Peyer's patch (tissue), 4 donors: ENCODE data around the gene COMMD2.

ENCODE experiments used
- POLR2A ChIP-seq, 2 donors: fragments of 450-650 bp; IDR thresholded peaks; one replicate each; pipeline ENCODE4 v1.5.1; 2017; ENCODE audit warnings: antibody characterized with exemption in 2 of 2, mild to moderate bottlenecking in 2 of 2, moderate library complexity in 2 of 2
- TF ChIP-seq, protein P1 (sequence below), 6 experiments: fragments of 450-650 bp in 4 of 6; fragments of 200-600 bp in 2 of 6; sonication (generic) in 1 of 6; IDR thresholded peaks; one replicate each; pipeline ENCODE4 v1.5.1; 2017 to 2019; ENCODE audit warnings: antibody characterized with exemption in 6 of 6, mild to moderate bottlenecking in 3 of 6, moderate library complexity in 1 of 6

DNA sequence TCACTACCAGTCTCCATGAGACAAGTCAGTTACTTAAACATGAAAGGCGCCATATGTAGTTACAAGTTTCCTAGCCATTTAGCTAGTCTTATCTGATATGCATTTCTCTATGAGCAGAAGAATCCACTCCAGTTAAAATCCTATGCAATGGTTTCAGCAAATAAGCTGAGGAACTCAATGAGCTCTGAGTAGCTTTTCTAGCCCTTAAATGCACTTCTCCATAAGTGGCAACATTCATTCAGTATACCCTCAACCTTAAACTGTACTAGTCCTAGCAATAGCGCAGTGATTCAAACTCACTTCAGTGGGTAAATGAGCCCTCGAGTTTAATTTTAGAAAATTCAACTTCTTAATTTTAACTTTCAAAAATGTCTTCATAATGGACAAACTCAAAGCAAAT, 7.7 kb downstream of the COMMD2 start:
- TF ChIP-seq, protein P1, sequence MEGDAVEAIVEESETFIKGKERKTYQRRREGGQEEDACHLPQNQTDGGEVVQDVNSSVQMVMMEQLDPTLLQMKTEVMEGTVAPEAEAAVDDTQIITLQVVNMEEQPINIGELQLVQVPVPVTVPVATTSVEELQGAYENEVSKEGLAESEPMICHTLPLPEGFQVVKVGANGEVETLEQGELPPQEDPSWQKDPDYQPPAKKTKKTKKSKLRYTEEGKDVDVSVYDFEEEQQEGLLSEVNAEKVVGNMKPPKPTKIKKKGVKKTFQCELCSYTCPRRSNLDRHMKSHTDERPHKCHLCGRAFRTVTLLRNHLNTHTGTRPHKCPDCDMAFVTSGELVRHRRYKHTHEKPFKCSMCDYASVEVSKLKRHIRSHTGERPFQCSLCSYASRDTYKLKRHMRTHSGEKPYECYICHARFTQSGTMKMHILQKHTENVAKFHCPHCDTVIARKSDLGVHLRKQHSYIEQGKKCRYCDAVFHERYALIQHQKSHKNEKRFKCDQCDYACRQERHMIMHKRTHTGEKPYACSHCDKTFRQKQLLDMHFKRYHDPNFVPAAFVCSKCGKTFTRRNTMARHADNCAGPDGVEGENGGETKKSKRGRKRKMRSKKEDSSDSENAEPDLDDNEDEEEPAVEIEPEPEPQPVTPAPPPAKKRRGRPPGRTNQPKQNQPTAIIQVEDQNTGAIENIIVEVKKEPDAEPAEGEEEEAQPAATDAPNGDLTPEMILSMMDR (IDR thresholded peaks at IDR 0.05): no peak
- no peak for TF ChIP-seq POLR2A (IDR thresholded peaks at IDR 0.05)
